HEK293 (cell line): ENCODE data around the gene FUBP1.
A peak's percentile ranks its signal among the peaks of the same experiment; 100 is the strongest.

Experiments
- CTCF ChIA-PET: fragments of 350-600 bp; formaldehyde crosslinking; extraction: SDS; loops from one replicate; lab custom pipeline; 2021; ENCODE audit warnings: antibody characterized with exemption; lab: Yijun Ruan, JAX
- POLR2A ChIA-PET: fragments of 300-600 bp; formaldehyde crosslinking; extraction: SDS; loops from one replicate; lab custom pipeline; 2020; ENCODE audit warnings: antibody characterized with exemption, inconsistent platforms; lab: Yijun Ruan, JAX
- H3K27ac ChIP-seq: fragments of 200-500 bp; sonication (Bioruptor generic); 2 replicates; pipeline ENCODE4 v1.5.1; 2014; ENCODE audit warnings: low read depth, low read length, control low read depth, inconsistent platforms; ENCODE audit errors: extremely low read depth
- H3K36me3 ChIP-seq, 2 experiments: fragments of 200-500 bp in 1 of 2; sonication (Bioruptor generic) in 1 of 2; 1 replicate in 1 of 2; 2 replicates in 1 of 2; pipeline ENCODE4 v1.5.1; 2014 to 2017; ENCODE audit warnings: inconsistent platforms in 2 of 2, low read length in 2 of 2; ENCODE audit not compliant: control insufficient read depth in 2 of 2, insufficient read depth in 1 of 2
- H3K4me1 ChIP-seq: fragments of 200-500 bp; sonication (Bioruptor generic); 2 replicates; pipeline ENCODE4 v1.5.1; 2014; ENCODE audit warnings: mild to moderate bottlenecking, low read length, inconsistent platforms; ENCODE audit not compliant: control insufficient read depth, insufficient read depth
- H3K4me3 ChIP-seq: 2 replicates; pipeline ENCODE4 v1.5.1; 2011; ENCODE audit warnings: low read depth, mild to moderate bottlenecking, control low read depth, low read length, moderate library complexity
- H3K9me3 ChIP-seq: fragments of 200-500 bp; sonication (Bioruptor generic); 2 replicates; pipeline ENCODE4 v1.5.1; 2014; ENCODE audit warnings: low read depth, low read length, inconsistent platforms; ENCODE audit not compliant: control insufficient read depth, insufficient read depth
- BCL11A ChIP-seq: fragments of 450-650 bp; formaldehyde crosslinking; IDR thresholded peaks from 2 replicates; pipeline ENCODE4 v1.5.1; 2016; ENCODE audit warnings: low read depth, missing biosample characterization, missing genetic modification characterization
- GFI1B ChIP-seq: fragments of 450-650 bp; formaldehyde crosslinking; IDR thresholded peaks from 2 replicates; pipeline ENCODE4 v1.5.1; 2016; ENCODE audit warnings: missing biosample characterization, missing genetic modification characterization
- KLF9 ChIP-seq: fragments of 450-650 bp; formaldehyde crosslinking; IDR thresholded peaks from 2 replicates; pipeline ENCODE4 v1.5.1; 2016; ENCODE audit warnings: missing biosample characterization, missing genetic modification characterization, low read depth
- PRDM1 ChIP-seq: fragments of 450-650 bp; formaldehyde crosslinking; IDR thresholded peaks from 2 replicates; pipeline ENCODE4; 2016; ENCODE audit warnings: missing biosample characterization, missing genetic modification characterization
- ZNF174 ChIP-seq: fragments of 450-650 bp; formaldehyde crosslinking; IDR thresholded peaks from 2 replicates; pipeline ENCODE4 v1.5.0; 2017; ENCODE audit warnings: missing biosample characterization, mild to moderate bottlenecking, missing genetic modification characterization
- ZNF2 ChIP-seq: fragments of 450-650 bp; formaldehyde crosslinking; IDR thresholded peaks from 2 replicates; pipeline ENCODE4 v1.5.1; 2016; ENCODE audit warnings: missing biosample characterization, missing genetic modification characterization
- ZNF214 ChIP-seq: fragments of 450-650 bp; formaldehyde crosslinking; IDR thresholded peaks from 2 replicates; pipeline ENCODE4 v1.5.1; 2017; ENCODE audit warnings: missing biosample characterization, mild to moderate bottlenecking, missing genetic modification characterization, borderline replicate concordance
- ZNF24 ChIP-seq: fragments of 450-650 bp; formaldehyde crosslinking; IDR thresholded peaks from 2 replicates; pipeline ENCODE4 v1.5.1; 2016; ENCODE audit warnings: missing biosample characterization, missing genetic modification characterization
- ZNF248 ChIP-seq: fragments of 450-650 bp; formaldehyde crosslinking; IDR thresholded peaks from 2 replicates; pipeline ENCODE4 v1.5.1; 2017; ENCODE audit warnings: missing biosample characterization, missing genetic modification characterization
- ZNF311 ChIP-seq: fragments of 450-650 bp; formaldehyde crosslinking; IDR thresholded peaks from 2 replicates; pipeline ENCODE4 v1.5.1; 2017; ENCODE audit warnings: missing biosample characterization, missing genetic modification characterization, borderline replicate concordance
- ZNF416 ChIP-seq: fragments of 450-650 bp; formaldehyde crosslinking; IDR thresholded peaks from 2 replicates; pipeline ENCODE4 v1.5.1; 2016; ENCODE audit warnings: missing biosample characterization, missing genetic modification characterization
- ZNF423 ChIP-seq: fragments of 450-650 bp; formaldehyde crosslinking; IDR thresholded peaks from 2 replicates; pipeline ENCODE4 v1.5.1; 2016; ENCODE audit warnings: missing biosample characterization, missing genetic modification characterization
- ZNF473 ChIP-seq: fragments of 450-650 bp; formaldehyde crosslinking; IDR thresholded peaks from 2 replicates; pipeline ENCODE4 v1.5.1; 2017; ENCODE audit warnings: missing biosample characterization, missing genetic modification characterization
- ZNF621 ChIP-seq: fragments of 450-650 bp; formaldehyde crosslinking; IDR thresholded peaks from 2 replicates; pipeline ENCODE4 v1.5.1; 2017; ENCODE audit warnings: missing biosample characterization, missing genetic modification characterization
- ZNF629 ChIP-seq: fragments of 450-650 bp; formaldehyde crosslinking; IDR thresholded peaks from 2 replicates; pipeline ENCODE4 v1.5.1; 2017; ENCODE audit warnings: missing biosample characterization, missing genetic modification characterization
- ZNF660 ChIP-seq: fragments of 450-650 bp; IDR thresholded peaks from 2 replicates; pipeline ENCODE4 v1.5.1; 2018; ENCODE audit warnings: missing biosample characterization, mild to moderate bottlenecking, missing genetic modification characterization
- ZNF664 ChIP-seq: fragments of 450-650 bp; formaldehyde crosslinking; IDR thresholded peaks from 2 replicates; pipeline ENCODE4 v1.5.1; 2016; ENCODE audit warnings: missing biosample characterization, missing genetic modification characterization
- TF ChIP-seq, protein P1 (sequence below): fragments of 450-650 bp; formaldehyde crosslinking; IDR thresholded peaks from 2 replicates; pipeline ENCODE4 v1.5.1; 2016; ENCODE audit warnings: missing biosample characterization, missing genetic modification characterization
- TF ChIP-seq, protein P2 (sequence below): fragments of 450-650 bp; formaldehyde crosslinking; IDR thresholded peaks from 2 replicates; pipeline ENCODE4; 2016; ENCODE audit warnings: missing biosample characterization, missing genetic modification characterization
- TF ChIP-seq, protein P3 (sequence below): fragments of 450-650 bp; formaldehyde crosslinking; IDR thresholded peaks from 2 replicates; pipeline ENCODE4 v1.5.1; 2016; ENCODE audit warnings: missing biosample characterization, missing genetic modification characterization
- TF ChIP-seq, protein P4 (sequence below): fragments of 450-650 bp; formaldehyde crosslinking; IDR thresholded peaks from 2 replicates; pipeline ENCODE4 v1.5.1; 2016; ENCODE audit warnings: missing biosample characterization, missing genetic modification characterization

FUBP1 gene

DNA sequence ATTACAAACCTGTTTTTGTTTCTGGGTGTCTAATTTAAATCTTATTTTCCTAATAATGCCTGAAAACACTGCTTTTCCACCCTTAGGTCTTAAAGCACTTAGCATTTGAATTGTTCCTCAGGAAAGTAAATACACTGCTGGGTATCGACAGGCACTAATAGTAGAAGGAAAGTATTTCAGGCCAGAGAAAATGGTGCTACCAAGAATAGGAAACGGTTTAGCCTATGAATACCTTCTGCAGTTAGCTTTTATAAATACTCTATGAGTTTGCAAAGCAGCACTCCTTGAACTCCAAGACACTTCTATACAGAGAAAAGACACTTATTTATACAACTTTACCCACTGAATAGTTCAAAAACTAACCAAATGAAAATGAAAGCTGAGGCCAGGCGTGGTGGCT is 6.8 kb downstream of the FUBP1 start:
- no peaks in the 10 kb centered on the region for H3K9me3 ChIP-seq
- peaks cover 33 to 68% of the 10 kb centered on the region in 2 experiments for H3K36me3 ChIP-seq
- ChIA-PET CTCF (no interaction called here), POLR2A (no interaction called here)
- peaks cover 6% of the 10 kb centered on the region; the same call in 1 of the 2 replicates for H3K4me1 ChIP-seq
- TF ChIP-seq, protein P1, sequence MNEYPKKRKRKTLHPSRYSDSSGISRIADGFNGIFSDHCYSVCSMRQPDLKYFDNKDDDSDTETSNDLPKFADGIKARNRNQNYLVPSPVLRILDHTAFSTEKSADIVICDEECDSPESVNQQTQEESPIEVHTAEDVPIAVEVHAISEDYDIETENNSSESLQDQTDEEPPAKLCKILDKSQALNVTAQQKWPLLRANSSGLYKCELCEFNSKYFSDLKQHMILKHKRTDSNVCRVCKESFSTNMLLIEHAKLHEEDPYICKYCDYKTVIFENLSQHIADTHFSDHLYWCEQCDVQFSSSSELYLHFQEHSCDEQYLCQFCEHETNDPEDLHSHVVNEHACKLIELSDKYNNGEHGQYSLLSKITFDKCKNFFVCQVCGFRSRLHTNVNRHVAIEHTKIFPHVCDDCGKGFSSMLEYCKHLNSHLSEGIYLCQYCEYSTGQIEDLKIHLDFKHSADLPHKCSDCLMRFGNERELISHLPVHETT (tag by site-specific recombination): no peak
- TF ChIP-seq KLF9 (tag by site-specific recombination): no peak
- TF ChIP-seq ZNF24 (tag by site-specific recombination): no peak
- no peak for TF ChIP-seq ZNF311 (tag by site-specific recombination)
- TF ChIP-seq ZNF214 (tag by site-specific recombination): no peak
- TF ChIP-seq ZNF664 (tag by site-specific recombination): no peak
- H3K4me3 ChIP-seq: no peak overlapping the region
- H3K27ac ChIP-seq: no peak overlapping the region

DNA sequence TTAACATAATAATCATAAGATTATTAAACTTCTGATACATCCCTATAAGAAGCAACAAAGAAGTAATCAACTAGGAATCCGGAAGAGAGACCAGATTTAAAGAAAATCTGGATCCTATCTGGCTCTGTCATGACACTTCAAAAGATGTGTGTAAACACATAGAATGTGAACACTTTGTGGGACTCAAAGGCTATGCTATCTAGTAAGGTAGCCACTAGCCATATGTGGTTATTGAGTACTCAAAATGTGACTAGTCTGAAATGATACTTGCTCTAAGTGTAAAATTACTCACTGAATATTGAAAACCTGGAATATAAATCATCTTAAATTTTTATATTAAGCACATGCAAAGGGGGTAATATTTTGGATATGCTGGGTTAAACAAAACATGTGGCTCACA is 8.7 kb downstream of the FUBP1 start:
- H3K36me3 ChIP-seq: peaks cover 50 to 74% of the 10 kb centered on the region in 2 experiments
- H3K4me1 ChIP-seq: no peaks in the 10 kb centered on the region
- CTCF ChIA-PET: interaction anchor here (0.9 kb wide), 1 partner anchor 232 kb away, joined by 3 read pairs; no protein-coding TSS in a partner anchor
- no peak overlapping the region for H3K4me3 ChIP-seq
- H3K9me3 ChIP-seq: no peaks in the 10 kb centered on the region
- POLR2A ChIA-PET: no interaction called here
- H3K27ac ChIP-seq: no peak overlapping the region
- TF ChIP-seq ZNF629 (tag by site-specific recombination) (no peak), ZNF423 (no peak), ZNF174 (tag by site-specific recombination) (no peak), ZNF621 (tag by site-specific recombination) (no peak), ZNF660 (tag by site-specific recombination) (no peak), ZNF2 (tag by site-specific recombination) (no peak), BCL11A (tag by site-specific recombination) (no peak), ZNF248 (tag by site-specific recombination) (no peak), GFI1B (tag by site-specific recombination) (no peak), ZNF416 (no peak), ZNF473 (tag by site-specific recombination) (no peak)
- TF ChIP-seq, protein P2, sequence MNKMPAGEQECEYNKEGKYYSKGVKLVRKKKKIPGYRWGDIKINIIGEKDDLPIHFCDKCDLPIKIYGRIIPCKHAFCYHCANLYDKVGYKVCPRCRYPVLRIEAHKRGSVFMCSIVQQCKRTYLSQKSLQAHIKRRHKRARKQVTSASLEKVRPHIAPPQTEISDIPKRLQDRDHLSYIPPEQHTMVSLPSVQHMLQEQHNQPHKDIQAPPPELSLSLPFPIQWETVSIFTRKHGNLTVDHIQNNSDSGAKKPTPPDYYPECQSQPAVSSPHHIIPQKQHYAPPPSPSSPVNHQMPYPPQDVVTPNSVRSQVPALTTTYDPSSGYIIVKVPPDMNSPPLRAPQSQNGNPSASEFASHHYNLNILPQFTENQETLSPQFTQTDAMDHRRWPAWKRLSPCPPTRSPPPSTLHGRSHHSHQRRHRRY (tag by site-specific recombination): no peak
- TF ChIP-seq, protein P3, sequence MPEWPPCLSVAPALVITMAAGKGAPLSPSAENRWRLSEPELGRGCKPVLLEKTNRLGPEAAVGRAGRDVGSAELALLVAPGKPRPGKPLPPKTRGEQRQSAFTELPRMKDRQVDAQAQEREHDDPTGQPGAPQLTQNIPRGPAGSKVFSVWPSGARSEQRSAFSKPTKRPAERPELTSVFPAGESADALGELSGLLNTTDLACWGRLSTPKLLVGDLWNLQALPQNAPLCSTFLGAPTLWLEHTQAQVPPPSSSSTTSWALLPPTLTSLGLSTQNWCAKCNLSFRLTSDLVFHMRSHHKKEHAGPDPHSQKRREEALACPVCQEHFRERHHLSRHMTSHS: no peak

DNA sequence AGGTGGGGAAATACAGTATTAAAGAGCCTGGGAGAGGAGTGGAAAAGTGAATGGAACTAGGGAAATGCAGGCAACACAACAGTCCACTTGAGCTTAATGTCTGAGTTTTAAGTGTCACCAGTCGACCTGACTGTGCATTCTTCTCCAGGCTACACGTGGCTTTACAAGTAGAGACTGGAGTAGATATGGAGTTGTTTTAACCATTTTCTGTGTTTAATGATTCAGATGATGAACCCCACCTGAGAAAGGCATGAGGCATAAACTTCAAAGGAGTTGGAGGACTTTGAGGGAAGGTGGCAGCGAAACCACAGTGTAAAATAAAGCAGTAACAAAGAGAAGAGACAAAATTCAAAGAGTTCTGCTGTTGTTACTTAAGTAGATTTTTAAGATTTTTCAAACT is 12.6 kb downstream of the FUBP1 start:
- H3K4me1 ChIP-seq: no peaks in the 10 kb centered on the region
- TF ChIP-seq, protein P4, sequence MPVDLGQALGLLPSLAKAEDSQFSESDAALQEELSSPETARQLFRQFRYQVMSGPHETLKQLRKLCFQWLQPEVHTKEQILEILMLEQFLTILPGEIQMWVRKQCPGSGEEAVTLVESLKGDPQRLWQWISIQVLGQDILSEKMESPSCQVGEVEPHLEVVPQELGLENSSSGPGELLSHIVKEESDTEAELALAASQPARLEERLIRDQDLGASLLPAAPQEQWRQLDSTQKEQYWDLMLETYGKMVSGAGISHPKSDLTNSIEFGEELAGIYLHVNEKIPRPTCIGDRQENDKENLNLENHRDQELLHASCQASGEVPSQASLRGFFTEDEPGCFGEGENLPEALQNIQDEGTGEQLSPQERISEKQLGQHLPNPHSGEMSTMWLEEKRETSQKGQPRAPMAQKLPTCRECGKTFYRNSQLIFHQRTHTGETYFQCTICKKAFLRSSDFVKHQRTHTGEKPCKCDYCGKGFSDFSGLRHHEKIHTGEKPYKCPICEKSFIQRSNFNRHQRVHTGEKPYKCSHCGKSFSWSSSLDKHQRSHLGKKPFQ (tag by site-specific recombination): no peak
- 0 out of 2 replicates have a peak, but pooled peaks have one; percentile 3 for TF ChIP-seq PRDM1 (tag by site-specific recombination)
- H3K27ac ChIP-seq: no peak overlapping the region
- ChIA-PET POLR2A (interaction anchor here (1.2 kb wide), 1 partner anchor 38 kb away, joined by 3 read pairs; the partner anchor contains the start of gene DNAJB4), CTCF (no interaction called here)
- H3K9me3 ChIP-seq: no peaks in the 10 kb centered on the region
- no peak overlapping the region for H3K4me3 ChIP-seq
- peaks cover 86 to 96% of the 10 kb centered on the region in 2 experiments for H3K36me3 ChIP-seq
